Upper lobe of left lung (tissue), 4 donors: Measurements from ENCODE around the gene RAD51AP1.

Experiments
- POLR2A ChIP-seq, 4 donors: fragments of 450-650 bp; IDR thresholded peaks; one replicate each; pipeline ENCODE4 v1.5.1; 2016 to 2017; ENCODE audit warnings: antibody characterized with exemption in 4 of 4, mild to moderate bottlenecking in 2 of 4
- TF ChIP-seq, protein P1 (sequence below), 6 experiments: fragments of 450-650 bp in 4 of 6; fragments of 200-600 bp in 2 of 6; sonication (generic) in 2 of 6; IDR thresholded peaks; one replicate each; pipeline ENCODE4 v1.5.1; 2016 to 2019; ENCODE audit warnings: antibody characterized with exemption in 6 of 6

DNA sequence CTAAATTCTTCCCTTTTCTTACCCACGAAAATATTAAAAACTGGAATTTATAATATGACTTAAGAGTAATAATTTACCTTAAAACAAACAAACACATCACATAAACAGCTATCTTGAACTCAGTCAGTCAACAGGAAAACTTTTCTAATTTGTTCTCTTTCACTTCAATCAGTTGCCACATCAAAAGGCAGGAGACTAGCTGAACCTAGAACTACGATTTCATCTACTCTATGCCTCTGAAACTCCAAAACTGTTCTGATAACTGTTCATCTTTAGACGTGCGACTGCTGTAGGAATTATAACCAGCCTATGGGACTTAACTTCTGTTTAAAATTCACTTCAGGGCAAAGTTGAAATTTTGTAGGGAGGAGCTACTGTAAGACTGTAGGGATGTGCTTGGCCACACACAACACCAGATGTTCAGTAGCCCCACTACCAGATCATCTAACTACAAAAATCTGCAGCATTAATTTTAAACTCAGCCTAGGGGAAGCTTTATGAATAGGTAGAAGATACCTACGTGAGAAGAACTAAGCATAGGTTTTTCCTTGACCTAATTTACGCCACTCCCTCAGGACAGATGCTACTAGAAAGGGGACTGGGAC, 7.6 kb upstream of the RAD51AP1 start:
- TF ChIP-seq, protein P1, sequence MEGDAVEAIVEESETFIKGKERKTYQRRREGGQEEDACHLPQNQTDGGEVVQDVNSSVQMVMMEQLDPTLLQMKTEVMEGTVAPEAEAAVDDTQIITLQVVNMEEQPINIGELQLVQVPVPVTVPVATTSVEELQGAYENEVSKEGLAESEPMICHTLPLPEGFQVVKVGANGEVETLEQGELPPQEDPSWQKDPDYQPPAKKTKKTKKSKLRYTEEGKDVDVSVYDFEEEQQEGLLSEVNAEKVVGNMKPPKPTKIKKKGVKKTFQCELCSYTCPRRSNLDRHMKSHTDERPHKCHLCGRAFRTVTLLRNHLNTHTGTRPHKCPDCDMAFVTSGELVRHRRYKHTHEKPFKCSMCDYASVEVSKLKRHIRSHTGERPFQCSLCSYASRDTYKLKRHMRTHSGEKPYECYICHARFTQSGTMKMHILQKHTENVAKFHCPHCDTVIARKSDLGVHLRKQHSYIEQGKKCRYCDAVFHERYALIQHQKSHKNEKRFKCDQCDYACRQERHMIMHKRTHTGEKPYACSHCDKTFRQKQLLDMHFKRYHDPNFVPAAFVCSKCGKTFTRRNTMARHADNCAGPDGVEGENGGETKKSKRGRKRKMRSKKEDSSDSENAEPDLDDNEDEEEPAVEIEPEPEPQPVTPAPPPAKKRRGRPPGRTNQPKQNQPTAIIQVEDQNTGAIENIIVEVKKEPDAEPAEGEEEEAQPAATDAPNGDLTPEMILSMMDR (IDR thresholded peaks at IDR 0.05), result no peak
- TF ChIP-seq POLR2A (IDR thresholded peaks at IDR 0.05), result no peak
